Esophagus muscularis mucosa (tissue), 4 donors: ENCODE measurements around the gene MGAT4B. TPM values are rescaled to one million over a fixed set of nuclear protein-coding genes. Genes with fewer than 3 reads are reported as not detected.

ENCODE experiments used
- DNase-seq: peaks from one replicate; pipeline ENCODE4 v3.0.0-alpha.2; 2017; ENCODE audit errors: extremely low spot score
- H3K27ac ChIP-seq, 4 donors: fragments of 200-600 bp; sonication (generic); replicated peaks in 1 of 4; 1 replicate in 3 of 4; 2 replicates in 1 of 4; pipeline ENCODE4 v1.5.1; 2016 to 2019; ENCODE audit warnings: mild to moderate bottlenecking in 1 of 4
- H3K27me3 ChIP-seq, 4 donors: fragments of 200-600 bp; sonication (generic); one replicate each; pipeline versions ENCODE4 v1.5.1 to v1.6.0; 2016 to 2019
- H3K36me3 ChIP-seq, 4 donors: fragments of 200-600 bp; sonication (generic); one replicate each; pipeline ENCODE4 v1.5.1; 2016 to 2019
- H3K4me1 ChIP-seq, 4 donors: fragments of 200-600 bp; sonication (generic); one replicate each; pipeline ENCODE4 v1.5.1; 2016 to 2019
- H3K4me3 ChIP-seq, 4 donors: fragments of 200-600 bp; sonication (generic); 1 replicate in 2 of 4; 2 replicates in 2 of 4; pipeline ENCODE4 v1.5.1; 2016 to 2019; ENCODE audit warnings: mild to moderate bottlenecking in 4 of 4, moderate library complexity in 1 of 4
- H3K9me3 ChIP-seq, 4 donors: fragments of 200-600 bp; sonication (generic); 1 replicate in 3 of 4; 2 replicates in 1 of 4; pipeline ENCODE4 v1.5.1; 2016 to 2019
- CTCF ChIP-seq, 3 experiments: fragments of 200-600 bp in 2 of 3; fragments of 450-650 bp in 1 of 3; sonication (generic) in 2 of 3; IDR thresholded peaks; one replicate each; pipeline ENCODE4 v1.5.1; 2017 to 2019; ENCODE audit warnings: antibody characterized with exemption in 3 of 3, mild to moderate bottlenecking in 2 of 3, moderate library complexity in 1 of 3
- EP300 ChIP-seq: sonication (generic); formaldehyde crosslinking; IDR thresholded peaks from one replicate; pipeline ENCODE4 v1.6.1; 2017; ENCODE audit warnings: antibody characterized with exemption
- POLR2A ChIP-seq: fragments of 450-650 bp; IDR thresholded peaks from one replicate; pipeline ENCODE4 v1.6.1; 2017; ENCODE audit warnings: antibody characterized with exemption, moderate library complexity, mild to moderate bottlenecking, low read depth
- POLR2AphosphoS5 ChIP-seq, 2 donors: sonication (generic); formaldehyde crosslinking; IDR thresholded peaks; one replicate each; pipeline ENCODE4 v1.6.1; 2017; ENCODE audit warnings: antibody characterized with exemption in 2 of 2
- WGBS: methylation state at CpG from one replicate; pipeline ENCODE4 v1.1.5; 2018; 5-methylcytosine and 5-hydroxymethylcytosine counted together
- intact Hi-C: fragments of 100-400 bp; cut with DNase I; formaldehyde crosslinking; loops from one replicate; pipeline ENCODE4 v1.15.1; 2023
- small RNA-seq, 3 donors: library from RNA; depleted of rRNA; stranded (forward); fragments of <200 nt; gene quantifications; one replicate each; pipeline ENCODE3, GENCODE V24; 2016
- total RNA-seq, 4 donors: library from RNA; depleted of rRNA; stranded (reverse); fragments of >200 nt; gene quantifications; one replicate each; pipeline versions ENCODE4 v1.1.0 to v1.2.1, GENCODE V29; 2016

MGAT4B gene
- total RNA-seq, 4 donors from 2014 or later = 47.1 to 70.6 (median 59.2) TPM

GRCh38 chr5:179755022-179755421 is 51.6 kb downstream of the MGAT4B start:
- H3K9me3 ChIP-seq = no peaks in the 10 kb centered on the region
- peak overlapping the region in 2 of 4 donors; percentile 6 to 13 for H3K27ac ChIP-seq
- no peak for DNase-seq
- peaks cover 0 to 6% (median 4%) of the 10 kb centered on the region in 4 donors for H3K36me3 ChIP-seq
- no peak overlapping the region for H3K4me3 ChIP-seq
- TF ChIP-seq POLR2AphosphoS5 (IDR thresholded peaks at IDR 0.05) (no peak), EP300 (no peak), POLR2A (no peak), CTCF (IDR thresholded peaks at IDR 0.05) (no peak)
- WGBS = 37% methylated on average over 2 of the region's 2 CpGs
- H3K4me1 ChIP-seq = peaks cover 41 to 60% (median 58%) of the 10 kb centered on the region in 4 donors
- intact Hi-C loops = no loop called here
- H3K27me3 ChIP-seq = no peaks in the 10 kb centered on the region

- WGBS = 85% methylated on average over 5 of the region's 5 CpGs
- TF ChIP-seq POLR2AphosphoS5 (IDR thresholded peaks at IDR 0.05) = no peak
- no peak for TF ChIP-seq CTCF (IDR thresholded peaks at IDR 0.05)
- TF ChIP-seq EP300 = no peak
- no peak for TF ChIP-seq POLR2A
- no peaks in the 10 kb centered on the region for H3K9me3 ChIP-seq
- peaks cover 34 to 58% (median 54%) of the 10 kb centered on the region in 4 donors for H3K4me1 ChIP-seq
- H3K36me3 ChIP-seq = peaks cover 6 to 8% (median 6%) of the 10 kb centered on the region in 4 donors
- DNase-seq = no peak
- intact Hi-C loops = no loop called here
- H3K27ac ChIP-seq = no peak overlapping the region
- H3K27me3 ChIP-seq = no peaks in the 10 kb centered on the region
- H3K4me3 ChIP-seq = no peak overlapping the region
Measured at GRCh38 chr5:179753971-179754370, 52.7 kb downstream of the MGAT4B start.

- Histone ChIP-seq H3K36me3 (peaks cover 6 to 8% (median 6%) of the 10 kb centered on the region in 4 donors), H3K27me3 (no peaks in the 10 kb centered on the region), H3K4me1 (peaks cover 19 to 66% (median 40%) of the 10 kb centered on the region in 4 donors), H3K27ac (no peak overlapping the region), H3K4me3 (no peak overlapping the region), H3K9me3 (no peaks in the 10 kb centered on the region)
- WGBS = 79% methylated on average over 8 of the region's 8 CpGs
- TF ChIP-seq POLR2A = no peak
- TF ChIP-seq POLR2AphosphoS5 (IDR thresholded peaks at IDR 0.05) = no peak
- TF ChIP-seq CTCF (IDR thresholded peaks at IDR 0.05) = no peak
- no peak for TF ChIP-seq EP300
- no peak for DNase-seq
- intact Hi-C loops = no loop called here
Measured at GRCh38 chr5:179749857-179750508, 56.7 kb downstream of the MGAT4B start.

- Histone ChIP-seq H3K27me3 (no peaks in the 10 kb centered on the region), H3K27ac (no peak overlapping the region), H3K4me3 (no peak overlapping the region), H3K9me3 (no peaks in the 10 kb centered on the region), H3K36me3 (peaks cover 6 to 8% (median 6%) of the 10 kb centered on the region in 4 donors), H3K4me1 (peaks cover 13 to 62% (median 39%) of the 10 kb centered on the region in 4 donors)
- 87% methylated on average over 3 of the region's 3 CpGs for WGBS
- no peak for DNase-seq
- intact Hi-C loops = no loop called here
- TF ChIP-seq POLR2AphosphoS5 (IDR thresholded peaks at IDR 0.05) (no peak), CTCF (IDR thresholded peaks at IDR 0.05) (no peak), EP300 (no peak), POLR2A (no peak)
Measured at GRCh38 chr5:179747811-179748210, 58.9 kb downstream of the MGAT4B start.

Small RNA genes within 50 kb of the gene (small RNA-seq; reads per million reads assigned to genes)
- gene MIR1229 = 0 reads per million in 3 donors
- 0 reads per million in 3 donors for gene RF00019

Other genes starting within 250 kb of the MGAT4B start
- gene HNRNPH1, start 183.2 kb downstream of the MGAT4B start, total RNA-seq = 100 to 1,000 TPM; 234 to 369 (median 244) TPM
- not detected for gene CBY3, start 125.8 kb downstream of the MGAT4B start, total RNA-seq
- 100 to 1,000 TPM; 230 to 403 (median 321) TPM for gene CANX, start 107.9 kb downstream of the MGAT4B start, total RNA-seq
- 10 to 100 TPM; 21.4 to 60.9 (median 36.4) TPM for gene MAML1, start 74.0 kb downstream of the MGAT4B start, total RNA-seq
- gene LTC4S, start 12.9 kb downstream of the MGAT4B start, total RNA-seq = 10 to 100 TPM in 3 of 4 donors, 1 to 10 TPM in 1; 7.9 to 15.2 (median 12.8) TPM
- 100 to 1,000 TPM; 333 to 453 (median 392) TPM for gene SQSTM1, start 14.0 kb upstream of the MGAT4B start, total RNA-seq
- gene MRNIP, start 52.0 kb upstream of the MGAT4B start, total RNA-seq = 10 to 100 TPM; 21.2 to 34.2 (median 23.3) TPM
- 100 to 1,000 TPM in 2 of 4 donors, 10 to 100 TPM in 2; 80.2 to 229 (median 143) TPM for gene TBC1D9B, start 101.0 kb upstream of the MGAT4B start, total RNA-seq